Large intestine (tissue), 3 donors: Measurements from ENCODE around the gene CHRNB1. TPM values are rescaled to one million over a fixed set of nuclear protein-coding genes. Genes with fewer than 3 reads are reported as not detected.
"Not testable (repeated sequence)": the region's sequence is repeated elsewhere in the genome, so short reads cannot be mapped to it uniquely, and the experiment has no call there.

Experiments used
- DNase-seq, 2 donors: peaks; one replicate each; pipeline versions ENCODE4 v3.0.0 to v3.0.0-alpha.2; 2013
- H3K27ac ChIP-seq: one replicate; pipeline ENCODE4 v1.5.1; 2013; ENCODE audit warnings: low read length
- H3K27me3 ChIP-seq: 2 replicates; pipeline ENCODE4 v1.6.1; 2013; ENCODE audit warnings: low read length; ENCODE audit not compliant: control insufficient read depth, insufficient read depth
- H3K36me3 ChIP-seq: 2 replicates; pipeline ENCODE4 v1.6.1; 2013; ENCODE audit warnings: low read length; ENCODE audit not compliant: control insufficient read depth, insufficient read depth
- H3K4me1 ChIP-seq: one replicate; pipeline ENCODE4 v1.6.1; 2013; ENCODE audit warnings: low read length; ENCODE audit not compliant: control insufficient read depth, insufficient read depth
- H3K4me3 ChIP-seq: one replicate; pipeline ENCODE4 v1.5.1; 2013; ENCODE audit warnings: low read length
- H3K9me3 ChIP-seq: one replicate; pipeline ENCODE4 v1.6.1; 2013; ENCODE audit warnings: mild to moderate bottlenecking, low read depth, low read length, moderate library complexity; ENCODE audit not compliant: control insufficient read depth
- WGBS: methylation state at CpG from one replicate; pipeline ENCODE4 v1.1.5; 2013; ENCODE audit warnings: low lambda C conversion rate; ENCODE audit not compliant: insufficient coverage; 5-methylcytosine and 5-hydroxymethylcytosine counted together
- polyA plus RNA-seq: library from polyadenylated mRNA; unstranded; fragments of 120-200 nt; gene quantifications from one replicate; pipeline ENCODE4 v1.2.1, GENCODE V29; 2013

The CHRNB1 gene
- polyA plus RNA-seq, 1 donor: 7.4 TPM

GRCh38 chr17:7477392-7478275 lies 32.8 kb downstream of the CHRNB1 start:
- DNase-seq: peak; percentile 89 to 91
- peaks cover 8% of the 10 kb centered on the region for H3K36me3 ChIP-seq
- no peaks in the 10 kb centered on the region for H3K27me3 ChIP-seq
- peak overlapping the region; percentile 66 for H3K4me3 ChIP-seq
- H3K9me3 ChIP-seq: no peaks in the 10 kb centered on the region
- H3K4me1 ChIP-seq: peaks cover 57% of the 10 kb centered on the region
- no CpG with 5 or more reads among the region's 26 CpGs for whole genome bisulfite sequencing
- H3K27ac ChIP-seq: peak overlapping the region; percentile 97

- peak; percentile 54 to 75 for DNase-seq
- H3K9me3 ChIP-seq: no peaks in the 10 kb centered on the region
- H3K4me1 ChIP-seq: peaks cover 60% of the 10 kb centered on the region
- H3K4me3 ChIP-seq: peak overlapping the region; percentile 66
- no CpG with 5 or more reads among the region's 40 CpGs for WGBS
- peak overlapping the region; percentile 97 for H3K27ac ChIP-seq
- H3K36me3 ChIP-seq: peaks cover 8% of the 10 kb centered on the region
- H3K27me3 ChIP-seq: no peaks in the 10 kb centered on the region
These were observed 33.7 kb downstream of the CHRNB1 start for GRCh38 chr17:7478276-7479212.

- H3K27ac ChIP-seq: peak within 1 kb of the TSS; percentile 97
- no peaks in the 10 kb centered on the region for H3K9me3 ChIP-seq
- H3K36me3 ChIP-seq: peaks cover 4% of the 10 kb centered on the region
- DNase-seq: peak; percentile 63 to 85
- peak within 1 kb of the TSS; percentile 66 for H3K4me3 ChIP-seq
- no peaks in the 10 kb centered on the region for H3K27me3 ChIP-seq
- no CpG with 5 or more reads among the region's 92 CpGs for WGBS
- peaks cover 56% of the 10 kb centered on the region for H3K4me1 ChIP-seq
These were observed 34.6 kb downstream of the CHRNB1 start, which contains the start of gene ZBTB4 for GRCh38 chr17:7479213-7480088. Gene ZBTB4 (minus strand): TSS chr17:7479631. CDS start chr17:7466801, 12,830 bp downstream.

- peak overlapping the region; percentile 60 for H3K4me3 ChIP-seq
- H3K9me3 ChIP-seq: no peaks in the 10 kb centered on the region
- WGBS: no CpG with 5 or more reads among the region's 8 CpGs
- no peaks in the 10 kb centered on the region for H3K27me3 ChIP-seq
- peaks cover 52% of the 10 kb centered on the region for H3K4me1 ChIP-seq
- DNase-seq: no peak
- H3K27ac ChIP-seq: peak overlapping the region; percentile 96
- peaks cover 4% of the 10 kb centered on the region for H3K36me3 ChIP-seq
These were observed 35.2 kb downstream of the CHRNB1 start for GRCh38 chr17:7480089-7480384.

- not testable (repeated sequence) for H3K36me3 ChIP-seq, H3K27me3 ChIP-seq, H3K9me3 ChIP-seq
- Histone ChIP-seq H3K4me3 (peak within 1 kb of the TSS; percentile 60), H3K27ac (peak within 1 kb of the TSS; percentile 100), H3K4me1 (peaks cover 48% of the 10 kb centered on the region)
- 68% methylated on average over 4 of the region's 4 CpGs for WGBS
- peak; percentile 65 to 80 for DNase-seq
These were observed 36.4 kb downstream of the CHRNB1 start, which contains the start of gene SLC35G6 for GRCh38 chr17:7481275-7481674. Gene SLC35G6 (plus strand): TSS chr17:7481446. CDS start chr17:7481517, 71 bp downstream.

GRCh38 chr17:7481842-7482741 lies 37.2 kb downstream of the CHRNB1 start:
- not testable (repeated sequence) for H3K36me3 ChIP-seq, H3K4me3 ChIP-seq, H3K9me3 ChIP-seq, DNase-seq, H3K27me3 ChIP-seq
- H3K27ac ChIP-seq: peak overlapping the region; percentile 100
- no CpG with 5 or more reads among the region's 31 CpGs for WGBS
- peaks cover 46% of the 10 kb centered on the region for H3K4me1 ChIP-seq

GRCh38 chr17:7482742-7483088 lies 37.9 kb downstream of the CHRNB1 start:
- WGBS: 0% methylated on average over 1 of the region's 6 CpGs
- not testable (repeated sequence) for H3K36me3 ChIP-seq, H3K9me3 ChIP-seq, DNase-seq, H3K27me3 ChIP-seq
- Histone ChIP-seq H3K4me3 (peak overlapping the region; percentile 86), H3K4me1 (peaks cover 47% of the 10 kb centered on the region), H3K27ac (peak overlapping the region; percentile 100)

GRCh38 chr17:7483255-7484066 lies 38.6 kb downstream of the CHRNB1 start:
- H3K4me1 ChIP-seq: peaks cover 48% of the 10 kb centered on the region
- DNase-seq: peak; percentile 93 to 97

More at GRCh38 chr17:7483255-7484066, 38.6 kb downstream of the CHRNB1 start:
- H3K4me3 ChIP-seq: peak overlapping the region; percentile 86
- no peaks in the 10 kb centered on the region for H3K9me3 ChIP-seq
- no CpG with 5 or more reads among the region's 38 CpGs for WGBS
- peaks cover 2% of the 10 kb centered on the region for H3K36me3 ChIP-seq
- no peaks in the 10 kb centered on the region for H3K27me3 ChIP-seq
- H3K27ac ChIP-seq: peak overlapping the region; percentile 100
